Transverse colon (tissue), 4 donors: ENCODE results near the gene ABCA6. TPM values are rescaled to one million over a fixed set of nuclear protein-coding genes. Genes with fewer than 3 reads are reported as not detected.

Experiments used
- DNase-seq: peaks from one replicate; pipeline ENCODE4 v3.0.0-alpha.2; 2019
- H3K27ac ChIP-seq, 4 donors: fragments of 200-600 bp; sonication (generic); 2 replicates each; pipeline ENCODE4 v1.5.1; 2016 to 2018; ENCODE audit warnings: inconsistent platforms in 4 of 4
- H3K27me3 ChIP-seq: fragments of 200-600 bp; sonication (generic); 2 replicates; pipeline ENCODE4 v1.5.1; 2017; ENCODE audit warnings: inconsistent platforms
- H3K36me3 ChIP-seq, 4 donors: fragments of 200-600 bp; sonication (generic); 2 replicates each; pipeline ENCODE4 v1.5.1; 2017 to 2019; ENCODE audit warnings: inconsistent platforms in 4 of 4
- H3K4me1 ChIP-seq, 4 donors: fragments of 200-600 bp; sonication (generic); 2 replicates each; pipeline ENCODE4 v1.5.1; 2017 to 2020; ENCODE audit warnings: inconsistent platforms in 4 of 4
- H3K4me3 ChIP-seq, 4 donors: fragments of 200-600 bp; sonication (generic); 1 replicate in 1 of 4; 2 replicates in 3 of 4; pipeline versions ENCODE4 v1.5.1 to v1.6.1; 2017 to 2019; ENCODE audit warnings: inconsistent platforms in 4 of 4
- H3K9me3 ChIP-seq, 2 donors: fragments of 200-600 bp; sonication (generic); 2 replicates each; pipeline ENCODE4 v1.5.1; 2017 to 2019; ENCODE audit warnings: inconsistent platforms in 2 of 2
- CTCF ChIP-seq, 5 experiments: fragments of 200-600 bp in 3 of 5; fragments of 450-650 bp in 2 of 5; sonication (generic) in 3 of 5; IDR thresholded peaks; 1 replicate in 2 of 5; 2 replicates in 3 of 5; pipeline ENCODE4 v1.5.1; 2016 to 2017; ENCODE audit warnings: antibody characterized with exemption in 5 of 5, inconsistent platforms in 3 of 5, mild to moderate bottlenecking in 2 of 5, moderate library complexity in 1 of 5
- EP300 ChIP-seq: sonication (generic); formaldehyde crosslinking; IDR thresholded peaks from one replicate; pipeline ENCODE4 v1.6.1; 2017; ENCODE audit warnings: antibody characterized with exemption, low read depth
- POLR2A ChIP-seq: fragments of 450-650 bp; IDR thresholded peaks from one replicate; pipeline ENCODE4 v1.6.1; 2016; ENCODE audit warnings: antibody characterized with exemption, mild to moderate bottlenecking, moderate library complexity
- POLR2AphosphoS5 ChIP-seq, 3 donors: sonication (generic); formaldehyde crosslinking; IDR thresholded peaks; one replicate each; pipeline ENCODE4 v1.6.1; 2016; ENCODE audit warnings: antibody characterized with exemption in 3 of 3
- WGBS, 2 donors: methylation state at CpG; one replicate each; pipeline ENCODE4 v1.1.5; 2018; ENCODE audit warnings: low coverage in 1 of 2; 5-methylcytosine and 5-hydroxymethylcytosine counted together
- in situ Hi-C, 4 donors: fragments of 200-750 bp; cut with MboI; loops; one replicate each; pipeline versions ENCODE4 v1.15.0 to v1.15.1; 2017; ENCODE audit warnings: low sequenced_read_pairs in 3 of 4, low pct_ligation_motif_present in 1 of 4, low pct_unique_long_range_greater_than_20kb in 1 of 4
- intact Hi-C: fragments of 100-400 bp; cut with DNase I; formaldehyde crosslinking; loops from one replicate; pipeline ENCODE4 v1.15.1; 2023; ENCODE audit warnings: low total_unique reads
- total RNA-seq, 4 donors: library from RNA; depleted of rRNA; stranded (reverse); fragments of >200 nt; gene quantifications; one replicate each; pipeline ENCODE4 v1.1.0, GENCODE V29; 2016

The ABCA6 gene
- total RNA-seq, 4 donors from 2014 or later = 13.5 to 51.6 (median 27.0) TPM

GRCh38 chr17:69060822-69061221 lies 80.9 kb downstream of the ABCA6 start, which contains the start of gene ABCA9:
Gene ABCA9, minus strand, starts transcription at chr17:69060927. Its CDS starts 9,801 bp downstream, at chr17:69051126.
- 43 to 45% methylated on average over 2 of the region's 2 CpGs for WGBS, 2 donors
- no peak for DNase-seq
- Histone ChIP-seq H3K4me1 (peaks cover 0 to 16% (median 0%) of the 10 kb centered on the region in 4 donors), H3K36me3 (no peaks in the 10 kb centered on the region), H3K27ac (peak within 1 kb of the TSS; percentile 1 to 37 (median 20)), H3K27me3 (no peaks in the 10 kb centered on the region), H3K9me3 (no peaks in the 10 kb centered on the region), H3K4me3 (no peak within 1 kb of the TSS)
- in situ Hi-C loops = no loop called here
- intact Hi-C loops = no loop called here
- TF ChIP-seq CTCF (IDR thresholded peaks at IDR 0.05) (no peak), EP300 (no peak), POLR2AphosphoS5 (IDR thresholded peaks at IDR 0.05) (peak in 1 of 3 donors; percentile 30), POLR2A (no peak)

- peaks cover 0 to 16% (median 0%) of the 10 kb centered on the region in 4 donors for H3K4me1 ChIP-seq
- intact Hi-C loops = no loop called here
- peak overlapping the region in 3 of 4 donors; percentile 1 to 33 (median 14) for H3K27ac ChIP-seq
- WGBS, 2 donors = 63 to 74% methylated on average over 5 to 7 of the region's 7 CpGs
- TF ChIP-seq EP300 (no peak), POLR2AphosphoS5 (IDR thresholded peaks at IDR 0.05) (no peak), CTCF (IDR thresholded peaks at IDR 0.05) (no peak), POLR2A (no peak)
- no peaks in the 10 kb centered on the region for H3K9me3 ChIP-seq
- in situ Hi-C loops = no loop called here
- no peak overlapping the region for H3K4me3 ChIP-seq
- no peaks in the 10 kb centered on the region for H3K36me3 ChIP-seq
- no peak for DNase-seq
- no peaks in the 10 kb centered on the region for H3K27me3 ChIP-seq
These were observed 82.1 kb downstream of the ABCA6 start for GRCh38 chr17:69059458-69060175.

- Histone ChIP-seq H3K4me1 (peaks cover 0 to 16% (median 0%) of the 10 kb centered on the region in 4 donors), H3K27ac (no peak overlapping the region), H3K4me3 (no peak overlapping the region), H3K36me3 (no peaks in the 10 kb centered on the region), H3K9me3 (no peaks in the 10 kb centered on the region), H3K27me3 (no peaks in the 10 kb centered on the region)
- intact Hi-C loops = no loop called here
- DNase-seq = no peak
- in situ Hi-C loops = no loop called here
- WGBS, 2 donors = 83% methylated on average over 1 of the region's 1 CpG; no CpG with 5 or more reads in 1 of the 2 donors
- TF ChIP-seq CTCF (IDR thresholded peaks at IDR 0.05) = peak in 3 of 5 experiments; percentile 11 to 49 (median 40)
- TF ChIP-seq POLR2A = no peak
These were observed 83.5 kb downstream of the ABCA6 start for GRCh38 chr17:69058165-69058564.

GRCh38 chr17:69057280-69057679 lies 84.4 kb downstream of the ABCA6 start:
- Histone ChIP-seq H3K4me3 (no peak overlapping the region), H3K36me3 (no peaks in the 10 kb centered on the region), H3K27me3 (no peaks in the 10 kb centered on the region), H3K9me3 (no peaks in the 10 kb centered on the region), H3K27ac (peak overlapping the region; percentile 1 to 38 (median 14)), H3K4me1 (peaks cover 0 to 16% (median 0%) of the 10 kb centered on the region in 4 donors)
- TF ChIP-seq POLR2A (no peak), CTCF (IDR thresholded peaks at IDR 0.05) (no peak), POLR2AphosphoS5 (IDR thresholded peaks at IDR 0.05) (no peak), EP300 (no peak)
- intact Hi-C loops = no loop called here
- no peak for DNase-seq
- WGBS, 2 donors = 39 to 43% methylated on average over 1 of the region's 1 CpG
- in situ Hi-C loops = no loop called here
